CD4-positive, alpha-beta T cell treated with Interleukin-21 for 1 hour (primary cell): ENCODE results near the gene DCAF10.
"Not testable (repeated sequence)": the region's sequence is repeated elsewhere in the genome, so short reads cannot be mapped to it uniquely, and the experiment has no call there.

Source experiments
- DNase-seq: peaks from one replicate; pipeline ENCODE4 v3.0.0-alpha.2; 2020

Gene DCAF10

GRCh38 chr9:37800631-37801286 lies at the start of gene DCAF10:
DCAF10 (plus strand) TSS chr9:37800797; CDS start chr9:37800867, 70 bp downstream.
- peak; percentile 91 for DNase-seq

GRCh38 chr9:37751186-37751585 lies 49.4 kb upstream of the DCAF10 start:
- DNase-seq = no peak

GRCh38 chr9:37751704-37752103 lies 48.9 kb upstream of the DCAF10 start:
- DNase-seq = not testable (repeated sequence)

GRCh38 chr9:37752112-37752511 lies 48.5 kb upstream of the DCAF10 start:
- not testable (repeated sequence) for DNase-seq

- DNase-seq = peak; percentile 5
These were observed 47.7 kb upstream of the DCAF10 start for GRCh38 chr9:37752642-37753488.

- peak; percentile 73 for DNase-seq
These were observed 47.0 kb upstream of the DCAF10 start, which contains the start of gene TRMT10B for GRCh38 chr9:37753489-37754190. TRMT10B (plus strand) TSS chr9:37753805; CDS start chr9:37761932, 8,127 bp downstream.

- DNase-seq = no peak
These were observed 41.9 kb upstream of the DCAF10 start for GRCh38 chr9:37758747-37759146.

- no peak for DNase-seq
These were observed 40.0 kb upstream of the DCAF10 start for GRCh38 chr9:37760416-37761161.

- DNase-seq = no peak
These were observed 39.1 kb upstream of the DCAF10 start for GRCh38 chr9:37761511-37761910.

GRCh38 chr9:37765263-37765662 lies 35.3 kb upstream of the DCAF10 start:
- not testable (repeated sequence) for DNase-seq

GRCh38 chr9:37769306-37769705 lies 31.3 kb upstream of the DCAF10 start:
- DNase-seq = no peak

- DNase-seq = no peak
These were observed 30.6 kb upstream of the DCAF10 start for GRCh38 chr9:37769995-37770394.

GRCh38 chr9:37775216-37775919 lies 25.2 kb upstream of the DCAF10 start:
- DNase-seq = no peak

GRCh38 chr9:37776328-37776727 lies 24.3 kb upstream of the DCAF10 start:
- DNase-seq = no peak

- no peak for DNase-seq
These were observed 22.1 kb upstream of the DCAF10 start for GRCh38 chr9:37778534-37778933.

GRCh38 chr9:37784291-37784615 lies 16.3 kb upstream of the DCAF10 start:
- DNase-seq = no peak

GRCh38 chr9:37784616-37785483 lies 15.7 kb upstream of the DCAF10 start, which contains the start of gene EXOSC3:
EXOSC3 (minus strand) TSS chr9:37785064; CDS start chr9:37785044, 20 bp downstream.
- peak; percentile 86 for DNase-seq

- DNase-seq = no peak
These were observed 13.5 kb upstream of the DCAF10 start for GRCh38 chr9:37787059-37787458.

GRCh38 chr9:37788332-37788731 lies 12.3 kb upstream of the DCAF10 start:
- DNase-seq = no peak

GRCh38 chr9:37790096-37790495 lies 10.5 kb upstream of the DCAF10 start:
- no peak for DNase-seq

GRCh38 chr9:37792122-37792521 lies 8.5 kb upstream of the DCAF10 start:
- DNase-seq = no peak
